ENCODE results near the gene AKAP13.
"Not testable (repeated sequence)": the region's sequence is repeated elsewhere in the genome, so short reads cannot be mapped to it uniquely, and the experiment has no call there.

AKAP13 gene

DNA sequence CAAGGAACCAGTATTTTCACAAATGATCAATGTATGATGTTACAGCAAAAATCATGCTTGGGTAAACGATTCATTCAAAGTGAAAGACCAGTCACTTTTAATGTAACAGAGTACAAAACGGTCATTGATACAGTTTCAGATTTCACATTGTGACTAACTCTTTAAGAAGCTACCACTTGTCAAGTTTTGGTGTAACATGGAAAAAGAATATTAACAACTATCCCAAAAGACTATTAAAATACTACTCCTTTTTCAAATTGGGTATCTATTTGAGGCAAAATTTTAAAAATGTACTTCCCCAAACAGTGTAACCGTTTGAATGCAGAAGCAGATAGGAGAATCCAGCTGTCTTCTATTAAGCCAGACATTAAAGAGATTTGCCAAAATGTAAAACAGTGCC, 31.7 kb downstream of the AKAP13 start:
- no peak for DNase-seq (ENCODE audit: low spot score)

GRCh38 chr15:85412956-85413854, 32.8 kb downstream of the AKAP13 start:
- DNase-seq (ENCODE audit: low spot score), result peak; percentile 66

GRCh38 chr15:85414037-85414436, 33.6 kb downstream of the AKAP13 start:
- DNase-seq (ENCODE audit: low spot score), result no peak

GRCh38 chr15:85414495-85414894, 34.1 kb downstream of the AKAP13 start:
- peak; percentile 71 for DNase-seq (ENCODE audit: low spot score)

GRCh38 chr15:85414991-85415390, 34.6 kb downstream of the AKAP13 start:
- DNase-seq (ENCODE audit: low spot score), result no peak

- DNase-seq (ENCODE audit: low spot score), result no peak
These were observed 35.4 kb downstream of the AKAP13 start for GRCh38 chr15:85415783-85416182.

DNA sequence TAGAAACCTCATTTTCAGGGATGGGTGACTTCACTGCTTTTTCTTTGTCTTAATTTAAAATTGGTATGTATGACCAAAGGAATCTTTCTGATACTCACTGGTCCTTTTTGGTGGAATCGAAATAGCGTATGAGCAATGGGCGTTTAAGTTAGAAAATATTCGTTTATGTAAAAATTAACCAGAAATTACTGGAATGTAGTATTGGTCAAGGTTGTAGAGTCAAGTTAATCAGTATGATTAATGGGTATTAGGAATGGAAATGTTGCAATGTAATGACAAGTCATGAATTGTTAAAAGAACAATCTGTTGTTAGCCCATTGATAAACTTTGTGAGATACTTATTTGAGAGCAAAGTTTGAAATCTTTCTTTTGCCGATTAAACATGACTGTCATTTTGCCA, 36.9 kb downstream of the AKAP13 start:
- no peak for DNase-seq (ENCODE audit: low spot score)

DNA sequence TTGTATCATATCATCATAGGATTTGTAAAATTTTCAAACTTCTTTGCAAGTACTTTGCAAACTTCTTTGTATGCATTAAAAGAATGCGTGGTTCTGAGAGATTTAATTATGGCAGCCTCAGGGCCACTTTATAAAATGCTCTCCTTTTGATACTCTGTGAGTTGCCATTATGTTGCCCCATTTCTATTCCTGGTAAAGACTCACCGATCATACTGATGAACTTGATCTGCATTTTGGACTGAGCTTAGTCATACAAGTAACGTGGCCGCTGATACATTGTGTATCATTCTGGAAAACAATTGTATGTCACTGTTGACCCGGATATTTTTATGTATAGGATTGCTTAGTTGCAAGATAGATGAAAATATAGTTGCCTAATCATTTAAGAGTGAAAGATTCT, 38.8 kb downstream of the AKAP13 start:
- no peak for DNase-seq (ENCODE audit: low spot score)

DNA sequence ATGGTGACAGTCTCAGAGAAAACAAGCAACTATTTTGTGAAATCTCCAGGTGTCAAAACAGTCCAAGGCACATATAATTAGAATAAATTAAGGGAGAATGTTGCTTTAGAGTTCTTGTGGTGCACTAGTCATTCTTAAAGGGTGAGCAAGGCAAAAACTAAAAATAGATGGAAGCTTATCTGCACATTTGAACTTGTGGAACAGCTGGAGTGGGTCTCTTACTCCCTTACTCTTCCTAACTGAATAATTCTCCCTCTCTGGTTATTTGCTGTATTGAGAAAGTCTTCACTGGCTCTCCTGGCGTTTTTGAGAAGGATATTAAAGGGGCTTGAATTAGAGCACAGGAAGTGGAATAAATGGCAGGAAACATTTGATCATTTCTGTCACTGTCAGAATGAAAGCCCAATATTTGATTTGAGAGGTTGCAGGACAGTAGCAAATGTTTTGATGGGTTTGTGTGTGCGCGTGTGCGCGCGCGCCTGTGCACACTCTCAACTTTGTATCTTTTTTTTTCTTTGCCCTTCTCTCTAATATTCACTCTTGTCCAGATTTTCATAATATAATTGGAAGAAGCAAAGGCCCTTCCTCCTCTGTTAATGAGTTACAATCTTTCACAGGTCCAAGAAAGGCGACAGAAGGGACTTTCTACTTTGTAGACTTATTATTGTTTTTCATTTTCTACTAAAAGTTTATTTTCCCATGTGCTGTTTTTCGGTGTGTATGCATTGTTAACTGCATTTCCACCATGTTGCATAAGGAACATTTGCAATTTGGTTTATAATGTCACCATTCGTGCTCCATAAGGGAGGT, 40.9 kb downstream of the AKAP13 start:
- no peak for DNase-seq (ENCODE audit: low spot score)

GRCh38 chr15:85422607-85423006, 42.2 kb downstream of the AKAP13 start:
- no peak for DNase-seq (ENCODE audit: low spot score)

DNA sequence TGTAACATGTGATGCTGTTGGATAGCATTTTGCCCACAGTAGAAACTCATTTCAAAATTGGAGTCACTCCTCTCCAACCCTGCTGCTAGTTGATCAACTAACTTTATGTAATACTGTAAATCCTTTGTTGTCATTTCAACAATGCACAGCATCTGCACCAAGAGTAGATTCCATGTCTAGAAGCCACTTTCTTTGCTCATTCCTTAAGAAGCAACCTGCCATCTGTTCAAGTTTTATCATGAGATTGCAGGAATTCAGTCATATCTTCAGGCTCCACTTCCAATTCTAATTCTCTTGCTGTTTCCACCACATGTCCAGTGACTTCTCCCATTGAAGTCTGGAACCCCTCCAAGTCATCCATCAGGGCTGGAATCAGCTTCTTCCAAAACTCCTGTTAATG, 42.9 kb downstream of the AKAP13 start:
- DNase-seq (ENCODE audit: low spot score), result no peak

DNA sequence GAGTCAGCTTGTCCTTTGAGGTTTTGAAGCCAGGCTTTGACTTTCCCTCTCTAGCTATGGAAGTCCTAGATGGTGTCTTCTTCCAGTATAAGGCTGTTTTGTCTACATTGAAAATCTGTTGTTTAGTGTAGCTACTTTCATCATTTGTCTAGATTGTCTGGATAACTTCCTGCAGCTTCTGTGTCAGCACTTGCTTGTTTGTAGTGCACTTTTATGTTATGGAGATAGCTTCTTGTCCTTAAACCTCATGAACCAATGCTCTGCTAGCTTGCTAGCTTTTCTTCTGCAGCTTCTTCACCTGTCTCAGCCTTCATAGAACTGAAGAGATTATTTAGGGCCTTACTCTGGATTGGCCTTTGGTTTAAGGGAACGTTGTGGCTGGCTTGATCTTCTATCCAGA, 43.8 kb downstream of the AKAP13 start:
- no peak for DNase-seq (ENCODE audit: low spot score)

DNA sequence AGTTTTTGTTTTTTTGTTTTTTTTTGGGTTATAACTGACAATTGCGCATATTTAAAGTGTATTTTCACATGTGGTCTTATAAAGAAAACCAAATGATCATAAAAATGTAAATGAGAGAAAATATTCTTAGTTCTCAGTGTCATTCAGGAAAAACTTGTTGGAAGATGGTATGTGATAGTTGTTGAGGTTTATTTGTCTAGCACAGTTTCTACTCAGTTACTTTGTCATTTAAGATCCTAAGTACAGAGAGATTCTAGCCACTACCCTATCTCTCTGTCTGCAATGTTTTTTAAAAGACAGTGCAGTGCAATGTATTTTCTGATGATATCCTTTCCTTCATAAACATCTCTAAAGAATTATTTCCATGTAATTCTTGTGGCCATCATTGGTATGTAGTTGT, 46.1 kb downstream of the AKAP13 start:
- no peak for DNase-seq (ENCODE audit: low spot score)

DNA sequence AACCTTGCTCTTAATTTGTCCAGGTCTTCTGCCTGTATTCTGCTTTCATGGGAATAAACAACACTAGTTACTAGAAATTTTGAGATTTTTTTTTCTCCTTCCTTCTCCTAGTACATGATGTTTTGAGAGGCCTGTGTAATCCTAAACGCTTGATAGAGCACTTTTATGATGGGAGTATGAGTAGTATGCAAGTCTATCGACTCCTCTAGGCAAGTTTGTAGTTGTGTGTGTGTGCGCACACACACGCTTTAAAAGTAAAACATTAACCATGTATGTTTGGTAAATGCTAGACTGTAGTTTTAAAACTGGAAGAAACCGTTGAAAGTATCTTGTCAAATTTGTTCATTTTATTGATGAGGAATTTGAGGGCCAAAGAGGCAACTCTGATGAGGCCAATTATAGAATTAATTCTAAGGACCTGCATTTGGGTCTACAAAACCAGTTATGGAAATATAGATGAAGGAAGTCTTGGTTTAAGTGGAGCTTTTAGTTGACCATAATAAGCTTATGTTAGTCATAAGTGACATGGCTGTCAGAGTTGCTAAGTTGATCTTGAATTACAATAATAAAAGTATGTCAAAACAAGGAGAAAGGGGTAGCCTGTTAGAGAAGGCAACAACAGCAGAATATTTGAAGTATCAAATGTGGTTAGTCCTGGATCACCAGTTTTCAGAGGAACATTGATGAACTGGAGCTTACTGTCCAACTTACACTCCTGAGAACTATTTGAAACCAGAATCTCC, 47.1 kb downstream of the AKAP13 start:
- no peak for DNase-seq (ENCODE audit: low spot score)

DNA sequence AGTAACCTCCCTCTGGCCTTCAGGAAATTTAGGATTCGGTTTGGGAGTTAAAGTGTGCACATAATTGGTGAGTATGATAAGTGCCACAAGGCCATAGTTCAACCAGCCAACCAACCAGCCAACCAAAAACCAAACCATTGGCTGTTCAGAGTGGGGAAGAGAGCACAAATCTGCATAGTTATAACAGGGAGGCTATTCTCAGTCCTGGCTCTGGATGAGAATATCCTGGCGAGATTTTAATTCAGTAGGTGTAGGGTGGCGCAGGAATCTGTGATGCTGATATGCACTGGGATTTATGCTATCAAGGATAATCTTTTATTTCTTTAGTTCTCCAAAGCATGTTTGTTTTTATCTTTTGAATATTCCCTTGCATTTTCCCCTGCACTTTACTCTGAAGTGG, 49.1 kb downstream of the AKAP13 start:
- DNase-seq (ENCODE audit: low spot score), result no peak

- DNase-seq (ENCODE audit: low spot score), result no peak
These were observed 50.2 kb downstream of the AKAP13 start for GRCh38 chr15:85430406-85431204.

GRCh38 chr15:85439996-85440395, 59.6 kb downstream of the AKAP13 start:
- DNase-seq (ENCODE audit: low spot score), result no peak

DNA sequence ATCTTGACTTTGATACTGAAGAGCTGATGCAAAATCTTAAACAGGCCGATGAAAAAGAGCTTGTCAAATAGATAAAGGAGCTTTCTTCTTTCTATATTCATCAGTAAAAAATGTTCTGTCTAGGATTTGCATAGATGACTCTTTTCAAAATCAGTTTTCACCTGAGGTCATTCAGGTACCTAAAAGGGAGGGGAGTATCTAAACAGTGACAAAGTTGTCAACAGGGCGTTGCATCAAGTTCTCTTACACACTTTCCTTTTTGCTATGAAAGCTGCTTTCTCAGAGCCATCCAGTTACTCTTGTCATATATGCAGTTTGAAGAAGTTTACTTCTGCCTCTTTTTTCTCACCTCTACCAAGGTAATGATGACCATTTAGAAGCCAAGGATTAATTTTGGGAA, 60.0 kb downstream of the AKAP13 start:
- DNase-seq (ENCODE audit: low spot score), result no peak

GRCh38 chr15:85441854-85442253, 61.5 kb downstream of the AKAP13 start:
- not testable (repeated sequence) for DNase-seq (ENCODE audit: low spot score)

DNA sequence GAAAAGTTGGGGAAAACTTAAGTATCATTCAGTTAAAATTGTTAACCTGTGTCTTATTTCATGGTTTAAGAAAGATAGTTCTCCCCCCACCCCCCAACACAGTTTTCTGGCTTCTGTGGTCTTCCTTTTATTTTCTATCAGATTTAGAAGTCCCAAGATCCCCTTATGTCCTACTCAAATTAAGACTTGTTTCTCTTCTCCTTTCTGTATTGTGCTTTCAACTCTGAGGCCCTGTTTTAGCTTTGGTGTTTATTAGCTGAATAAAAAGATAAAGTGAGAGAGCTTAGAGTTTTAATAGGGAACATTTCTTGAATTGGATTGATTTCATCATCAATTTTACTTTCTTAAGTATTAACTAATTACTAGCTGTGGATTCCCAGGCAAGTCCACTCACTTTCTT, 62.6 kb downstream of the AKAP13 start:
- peak; percentile 27 for DNase-seq (ENCODE audit: low spot score)

DNA sequence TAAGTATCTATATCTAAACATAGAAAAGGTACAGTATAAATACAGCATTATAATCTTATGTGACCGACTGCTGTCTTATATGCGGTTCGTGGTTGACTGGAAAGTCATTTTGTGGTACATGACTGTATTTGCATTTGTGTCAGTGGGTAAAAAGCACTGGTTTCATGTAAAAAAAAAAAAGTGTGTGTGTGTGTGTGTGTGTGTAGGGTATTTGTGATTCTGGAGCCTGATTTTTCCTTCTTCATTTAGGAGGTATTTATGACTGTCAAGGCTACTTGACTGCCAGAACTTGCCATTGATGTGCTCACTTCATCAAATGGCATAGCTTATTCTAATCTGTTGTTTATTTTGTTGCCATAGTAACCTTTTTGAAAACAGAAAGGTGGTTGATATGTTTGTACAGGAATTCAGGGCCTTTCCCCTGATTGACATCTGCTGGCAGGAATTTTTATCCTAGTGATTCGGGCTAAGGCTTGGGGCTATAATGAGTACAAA, 63.2 kb downstream of the AKAP13 start:
- no peak for DNase-seq (ENCODE audit: low spot score)
